ENCODE results near the gene MAP4K4.

The MAP4K4 gene

GRCh38 chr2:101697124-101698013 lies at the start of gene MAP4K4:
MAP4K4 (plus strand) TSS chr2:101697707; CDS start chr2:101698081, 374 bp downstream.
- DNase-seq: peak; percentile 69

DNA sequence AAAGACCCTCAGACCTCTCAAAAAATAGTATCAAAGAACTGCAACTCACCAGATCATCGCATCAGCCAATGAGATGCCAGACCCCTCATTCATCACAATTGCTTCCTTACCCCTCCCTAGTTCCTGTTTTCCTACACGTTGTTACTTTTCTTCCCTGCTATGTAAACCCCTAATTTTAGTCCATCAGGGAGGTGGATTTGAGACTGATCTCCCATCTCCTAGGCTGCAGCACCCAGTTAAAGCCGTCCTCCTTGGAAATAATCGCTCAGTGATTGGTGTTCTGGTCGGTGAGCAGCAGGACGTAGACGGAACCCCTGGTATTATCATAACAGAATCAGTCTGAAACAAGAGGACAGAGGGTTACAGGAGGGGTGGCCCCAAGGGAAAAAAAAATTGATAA lies 44.0 kb upstream of the MAP4K4 start:
- no peak for DNase-seq

GRCh38 chr2:101655702-101656422 lies 41.6 kb upstream of the MAP4K4 start:
- DNase-seq: no peak

- no peak for DNase-seq
These were observed 39.7 kb upstream of the MAP4K4 start for GRCh38 chr2:101657787-101658186.

DNA sequence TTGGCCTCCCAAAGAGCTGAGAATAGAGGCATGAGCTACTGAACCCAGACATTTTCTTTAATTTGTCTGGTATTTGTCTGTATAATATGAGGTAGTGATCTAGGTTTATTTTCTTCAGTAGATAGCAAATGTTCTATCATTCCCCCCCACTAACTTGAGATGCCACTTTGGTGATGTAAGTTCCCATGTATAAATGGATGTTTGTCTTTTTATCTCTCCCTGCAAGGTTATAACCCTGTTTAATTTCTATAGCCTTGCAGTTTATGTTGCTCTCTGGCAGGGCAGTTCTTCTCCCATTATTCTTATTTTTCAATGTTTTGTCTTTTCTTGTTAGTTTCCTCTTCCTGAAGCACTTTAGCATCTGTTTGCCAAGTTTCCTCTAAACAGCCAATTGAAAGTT lies 39.1 kb upstream of the MAP4K4 start:
- no peak for DNase-seq

GRCh38 chr2:101665312-101665711 lies 32.2 kb upstream of the MAP4K4 start:
- no peak for DNase-seq

GRCh38 chr2:101667823-101668222 lies 29.7 kb upstream of the MAP4K4 start:
- DNase-seq: no peak

DNA sequence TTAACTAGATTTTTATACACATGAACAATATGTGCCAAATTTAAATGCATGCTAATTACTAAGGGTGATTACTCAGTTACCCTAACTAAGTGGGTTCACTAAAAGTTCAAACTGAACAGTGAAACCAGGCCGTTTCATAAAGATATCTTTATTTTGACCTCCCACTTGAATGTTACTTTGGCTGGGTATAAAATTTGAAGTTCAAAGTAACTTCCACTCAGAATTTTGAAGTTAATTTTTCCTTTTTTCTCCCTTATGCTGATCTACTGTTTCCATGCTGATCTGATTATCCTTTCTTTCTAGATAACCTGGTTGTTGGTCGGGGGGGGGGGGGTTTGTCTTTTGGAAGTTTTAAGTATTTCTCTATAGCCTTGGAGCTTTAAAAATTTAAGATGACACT lies 25.5 kb upstream of the MAP4K4 start:
- no peak for DNase-seq

GRCh38 chr2:101673920-101674319 lies 23.6 kb upstream of the MAP4K4 start:
- no peak for DNase-seq

DNA sequence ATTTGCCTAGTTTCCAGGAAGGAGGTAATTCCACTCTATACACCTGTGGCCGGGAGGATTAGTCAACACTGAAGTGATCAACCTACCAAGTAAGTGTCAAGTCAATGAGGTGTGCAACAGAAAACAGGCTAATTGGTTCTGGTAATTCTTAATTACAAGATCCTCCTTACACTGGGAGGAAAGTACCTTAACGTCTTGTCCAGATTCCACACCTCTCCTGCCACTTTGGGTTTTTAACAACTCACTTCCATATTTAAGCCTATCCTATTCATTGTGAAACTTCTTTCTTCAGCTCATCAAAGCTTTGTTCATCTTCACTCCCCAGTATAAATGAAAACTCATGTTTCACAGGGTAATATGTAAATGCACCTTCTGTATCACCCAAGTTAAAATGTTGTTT lies 22.0 kb upstream of the MAP4K4 start:
- no peak for DNase-seq

- no peak for DNase-seq
These were observed 20.8 kb upstream of the MAP4K4 start for GRCh38 chr2:101676674-101677073.

- DNase-seq: no peak
These were observed 19.8 kb upstream of the MAP4K4 start for GRCh38 chr2:101677658-101678057.

DNA sequence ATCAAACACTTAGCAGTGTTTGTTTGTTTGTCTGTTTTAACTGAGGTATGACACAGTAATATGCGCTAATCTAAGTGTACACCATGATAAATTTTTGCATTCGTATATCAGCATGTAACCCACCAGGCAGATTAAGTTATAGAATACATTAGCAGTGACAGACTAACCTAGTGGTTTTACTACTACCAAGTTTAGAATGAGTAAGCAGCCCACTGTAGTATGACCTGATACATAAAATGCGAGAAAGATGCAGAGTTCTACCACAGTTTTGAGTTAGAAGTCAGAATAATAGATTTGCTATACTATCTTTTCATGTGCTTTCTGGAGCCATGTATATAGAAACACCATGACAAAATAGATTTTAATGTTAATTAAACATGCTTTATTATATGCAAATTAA lies 19.1 kb upstream of the MAP4K4 start:
- DNase-seq: no peak

DNA sequence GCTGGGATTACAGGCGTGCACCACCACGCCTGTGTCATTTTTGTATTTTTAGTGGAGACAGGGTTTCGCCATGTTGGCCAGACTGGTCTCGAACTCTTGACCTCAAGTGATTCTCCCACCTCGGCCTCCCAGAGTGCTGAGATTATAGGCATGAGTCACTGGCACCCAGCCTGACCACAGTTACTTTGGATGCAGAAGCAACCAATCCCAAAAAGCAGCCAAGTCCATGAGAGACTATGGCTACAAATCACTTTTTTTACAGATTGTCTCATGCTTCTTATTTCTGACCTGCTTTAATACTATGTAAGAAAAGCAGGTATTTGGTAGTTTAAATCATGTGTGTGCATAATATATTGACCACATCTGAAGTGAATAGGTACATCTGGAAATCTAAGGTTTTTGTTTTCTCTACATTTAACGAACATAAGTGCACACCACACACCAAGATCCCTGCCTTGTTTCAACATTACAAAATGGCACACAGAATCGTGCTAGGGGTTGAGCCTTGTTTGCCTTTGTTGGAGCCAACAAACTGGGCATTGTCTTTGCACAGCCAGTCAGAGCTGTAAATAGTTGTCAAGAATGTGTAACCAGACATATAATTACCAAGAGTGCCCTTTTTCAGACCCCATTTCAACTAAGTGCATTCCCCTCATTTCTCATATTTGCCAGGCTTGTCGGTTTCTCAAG lies 18.3 kb upstream of the MAP4K4 start:
- DNase-seq: no peak

GRCh38 chr2:101679801-101680487 lies 17.6 kb upstream of the MAP4K4 start:
- DNase-seq: no peak

- DNase-seq: no peak
These were observed 15.2 kb upstream of the MAP4K4 start for GRCh38 chr2:101682311-101682710.

- no peak for DNase-seq
These were observed 13.2 kb upstream of the MAP4K4 start for GRCh38 chr2:101684313-101684712.

GRCh38 chr2:101688261-101688660 lies 9.2 kb upstream of the MAP4K4 start:
- no peak for DNase-seq

DNA sequence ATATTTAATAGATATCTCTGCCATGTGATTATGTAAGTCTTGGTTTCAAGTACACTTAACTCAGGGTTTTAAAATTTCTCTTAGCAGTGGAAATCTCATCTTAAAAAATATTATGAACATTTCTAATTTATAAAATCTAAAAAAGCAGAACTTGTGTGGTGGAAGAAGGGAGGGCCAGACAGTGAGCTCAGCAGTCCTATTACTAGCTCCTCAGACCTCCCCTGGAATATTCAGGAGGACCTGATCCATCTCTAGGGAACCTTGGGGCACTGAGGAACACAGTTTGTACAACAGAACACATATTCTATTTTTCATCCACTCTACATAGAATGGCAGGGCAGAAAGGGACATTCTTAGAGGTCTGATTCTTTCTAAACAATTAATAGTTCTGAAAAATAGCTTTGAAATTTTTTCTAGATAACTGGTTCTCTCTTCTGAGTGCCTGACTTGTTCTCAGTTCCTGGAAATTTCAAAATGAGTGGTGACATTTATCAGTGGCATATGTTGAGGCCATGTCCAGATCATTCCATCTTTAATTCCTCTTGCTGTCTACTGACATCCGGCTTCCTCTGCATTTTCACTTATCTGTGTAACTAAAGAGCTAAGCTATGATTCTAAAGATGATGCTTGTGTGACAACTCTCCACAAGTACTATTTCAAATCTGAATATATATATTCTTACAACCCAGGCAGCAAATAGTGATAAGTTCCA lies 8.2 kb upstream of the MAP4K4 start:
- no peak for DNase-seq

DNA sequence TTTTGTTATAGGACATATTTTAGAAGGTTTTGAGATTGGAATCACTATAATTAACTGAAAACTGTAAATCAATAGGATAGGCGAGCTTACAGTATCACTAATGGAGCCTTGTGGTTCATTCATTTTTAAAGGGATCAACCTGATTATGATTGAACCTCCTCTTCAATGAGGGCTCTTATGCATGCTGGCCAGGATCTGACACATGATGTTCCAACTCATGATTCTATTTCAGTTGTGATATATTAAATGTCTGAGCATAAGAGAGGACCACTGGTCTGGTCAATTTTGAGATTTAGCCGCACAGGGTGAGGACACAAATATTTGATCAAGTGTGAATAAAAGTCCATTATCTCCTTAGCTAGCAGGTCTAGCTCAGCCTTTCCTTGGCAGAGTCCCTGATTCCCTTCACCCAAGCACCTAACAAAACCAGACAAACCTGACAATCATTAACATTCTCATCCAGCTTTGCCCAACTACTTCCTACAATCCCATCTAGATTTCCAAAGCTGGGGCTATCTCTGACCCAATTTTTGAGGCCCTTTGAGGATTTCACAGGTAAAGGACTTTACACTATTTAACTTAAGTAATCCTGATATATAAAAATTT lies 6.9 kb upstream of the MAP4K4 start:
- no peak for DNase-seq

DNA sequence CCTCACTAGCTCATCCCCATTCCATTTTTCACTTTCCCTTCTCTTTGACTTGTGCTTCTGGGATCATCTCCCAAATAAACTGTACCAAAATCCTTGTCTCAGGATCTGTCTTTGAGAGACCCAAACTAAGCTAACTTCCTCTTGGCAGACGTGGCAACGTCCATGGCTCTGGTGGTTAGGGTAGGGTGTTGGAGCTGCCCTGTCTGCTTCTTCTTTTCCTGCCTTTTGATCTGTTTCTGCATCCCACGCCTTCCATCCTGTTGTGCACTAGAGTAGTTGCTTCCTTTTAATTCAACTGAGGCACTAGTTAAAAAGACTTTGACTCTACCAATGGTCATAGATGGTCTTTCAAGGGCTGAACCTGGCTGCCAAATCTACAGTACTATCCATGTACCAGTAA lies 5.5 kb upstream of the MAP4K4 start:
- no peak for DNase-seq

DNA sequence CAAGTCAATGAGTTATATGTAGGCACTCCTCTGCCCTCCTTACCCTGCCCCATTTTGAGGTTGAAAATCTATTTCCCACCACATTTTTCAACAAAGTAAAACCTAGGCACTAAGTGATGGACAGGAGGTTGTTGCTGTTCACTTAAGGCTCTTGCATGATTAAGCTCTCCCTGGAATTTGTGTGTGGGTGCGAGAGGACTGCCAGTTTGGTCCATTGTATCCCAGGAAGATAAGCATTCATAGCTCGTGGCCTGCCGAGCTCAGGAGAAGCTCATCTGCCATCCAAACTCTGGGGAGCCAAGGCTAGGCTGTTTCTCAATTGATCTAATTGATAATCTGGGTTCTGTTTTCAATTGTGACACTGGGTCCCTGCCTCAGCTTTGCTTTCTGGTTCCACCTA lies 4.7 kb upstream of the MAP4K4 start:
- DNase-seq: no peak
